Stimulated activated memory B cell treated with anti-CD40 and anti-IgM and Interleukin-4, amounts not matched to agents 10 μg/mL and 1 μg/mL and 100 μg/mL, for 72 hours (primary cell): Measurements from ENCODE around the gene FAM8A1.

Experiments used
- ATAC-seq: fragments of 150-1000 bp; cut with Tn5 transposase; 2 replicates; pipeline ENCODE4 v1.10.0; 2021
- H3K27ac Mint-ChIP-seq: one replicate; pipeline ENCODE4 v1.8.0; 2022; ENCODE audit warnings: mild to moderate bottlenecking, mixed read lengths
- H3K27me3 Mint-ChIP-seq: one replicate; pipeline ENCODE4 v1.8.0; 2022; ENCODE audit warnings: mixed read lengths
- H3K36me3 Mint-ChIP-seq: one replicate; pipeline ENCODE4 v1.8.0; 2022; ENCODE audit warnings: mixed read lengths
- H3K4me1 Mint-ChIP-seq: one replicate; pipeline ENCODE4 v1.8.0; 2022; ENCODE audit warnings: mixed read lengths
- H3K4me3 Mint-ChIP-seq: one replicate; pipeline ENCODE4 v1.8.0; 2022; ENCODE audit warnings: mild to moderate bottlenecking, moderate library complexity, mixed read lengths
- H3K9me3 Mint-ChIP-seq: one replicate; pipeline ENCODE4 v1.8.0; 2022; ENCODE audit warnings: mixed read lengths

Gene FAM8A1

GRCh38 chr6:17589406-17590096 lies 10.6 kb upstream of the FAM8A1 start:
- Mint-ChIP-seq H3K27me3 (no peaks in the 10 kb centered on the region), H3K27ac (no peak overlapping the region), H3K4me3 (no peak overlapping the region), H3K36me3 (no peaks in the 10 kb centered on the region), H3K9me3 (no peaks in the 10 kb centered on the region), H3K4me1 (no peaks in the 10 kb centered on the region)
- ATAC-seq: peak; percentile 66

- Mint-ChIP-seq H3K4me1 (no peaks in the 10 kb centered on the region), H3K27ac (no peak overlapping the region), H3K27me3 (no peaks in the 10 kb centered on the region), H3K4me3 (no peak overlapping the region), H3K36me3 (no peaks in the 10 kb centered on the region), H3K9me3 (no peaks in the 10 kb centered on the region)
- no peak for ATAC-seq
These were observed 8.8 kb upstream of the FAM8A1 start for GRCh38 chr6:17591287-17591686.

- Mint-ChIP-seq H3K4me3 (no peak overlapping the region), H3K4me1 (no peaks in the 10 kb centered on the region), H3K9me3 (no peaks in the 10 kb centered on the region), H3K27ac (no peak overlapping the region), H3K27me3 (no peaks in the 10 kb centered on the region), H3K36me3 (no peaks in the 10 kb centered on the region)
- ATAC-seq: no peak
These were observed 6.9 kb upstream of the FAM8A1 start for GRCh38 chr6:17593246-17593645.

- ATAC-seq: no peak
- Mint-ChIP-seq H3K4me3 (no peak overlapping the region), H3K27ac (no peak overlapping the region), H3K9me3 (no peaks in the 10 kb centered on the region), H3K36me3 (no peaks in the 10 kb centered on the region), H3K27me3 (no peaks in the 10 kb centered on the region), H3K4me1 (peaks cover 5% of the 10 kb centered on the region)
These were observed 4.0 kb upstream of the FAM8A1 start for GRCh38 chr6:17596085-17596484.

- H3K36me3 Mint-ChIP-seq: peaks cover 17% of the 10 kb centered on the region
- H3K9me3 Mint-ChIP-seq: no peaks in the 10 kb centered on the region
- H3K4me1 Mint-ChIP-seq: peaks cover 9% of the 10 kb centered on the region
- no peaks in the 10 kb centered on the region for H3K27me3 Mint-ChIP-seq
- H3K27ac Mint-ChIP-seq: peak overlapping the region; percentile 68
- H3K4me3 Mint-ChIP-seq: peak overlapping the region; percentile 84
- ATAC-seq: peak; percentile 72
These were observed 654 bp downstream of the FAM8A1 start for GRCh38 chr6:17600527-17601385.

- no peak for ATAC-seq
- H3K36me3 Mint-ChIP-seq: peaks cover 20% of the 10 kb centered on the region
- H3K27me3 Mint-ChIP-seq: no peaks in the 10 kb centered on the region
- H3K4me1 Mint-ChIP-seq: peaks cover 9% of the 10 kb centered on the region
- H3K4me3 Mint-ChIP-seq: peak overlapping the region; percentile 84
- H3K9me3 Mint-ChIP-seq: no peaks in the 10 kb centered on the region
- peak overlapping the region; percentile 68 for H3K27ac Mint-ChIP-seq
These were observed 1.2 kb downstream of the FAM8A1 start for GRCh38 chr6:17601386-17601703.

GRCh38 chr6:17602888-17603287 lies 2.8 kb downstream of the FAM8A1 start:
- Mint-ChIP-seq H3K27me3 (no peaks in the 10 kb centered on the region), H3K27ac (no peak overlapping the region), H3K36me3 (peaks cover 22% of the 10 kb centered on the region), H3K4me3 (no peak overlapping the region), H3K4me1 (peaks cover 9% of the 10 kb centered on the region), H3K9me3 (no peaks in the 10 kb centered on the region)
- ATAC-seq: no peak

GRCh38 chr6:17606606-17607005 lies 6.5 kb downstream of the FAM8A1 start:
- ATAC-seq: no peak
- Mint-ChIP-seq H3K27me3 (no peaks in the 10 kb centered on the region), H3K4me3 (no peak overlapping the region), H3K36me3 (peaks cover 22% of the 10 kb centered on the region), H3K9me3 (no peaks in the 10 kb centered on the region), H3K27ac (no peak overlapping the region), H3K4me1 (no peaks in the 10 kb centered on the region)

- ATAC-seq: no peak
- Mint-ChIP-seq H3K27ac (no peak overlapping the region), H3K9me3 (no peaks in the 10 kb centered on the region), H3K4me3 (no peak overlapping the region), H3K4me1 (no peaks in the 10 kb centered on the region), H3K27me3 (no peaks in the 10 kb centered on the region), H3K36me3 (peaks cover 12% of the 10 kb centered on the region)
These were observed 10.7 kb downstream of the FAM8A1 start for GRCh38 chr6:17610835-17611234.

- Mint-ChIP-seq H3K9me3 (no peaks in the 10 kb centered on the region), H3K4me1 (no peaks in the 10 kb centered on the region), H3K4me3 (no peak overlapping the region), H3K36me3 (peaks cover 16% of the 10 kb centered on the region), H3K27ac (no peak overlapping the region), H3K27me3 (no peaks in the 10 kb centered on the region)
- ATAC-seq: no peak
These were observed 11.9 kb downstream of the FAM8A1 start for GRCh38 chr6:17612048-17612447.

- ATAC-seq: no peak
- Mint-ChIP-seq H3K36me3 (peaks cover 42% of the 10 kb centered on the region), H3K27ac (no peak overlapping the region), H3K4me1 (peaks cover 3% of the 10 kb centered on the region), H3K4me3 (no peak overlapping the region), H3K9me3 (no peaks in the 10 kb centered on the region), H3K27me3 (no peaks in the 10 kb centered on the region)
These were observed 15.7 kb downstream of the FAM8A1 start for GRCh38 chr6:17615794-17616193.

- Mint-ChIP-seq H3K4me1 (peaks cover 20% of the 10 kb centered on the region), H3K27ac (peak overlapping the region; percentile 35), H3K27me3 (no peaks in the 10 kb centered on the region), H3K36me3 (peaks cover 65% of the 10 kb centered on the region), H3K4me3 (no peak overlapping the region), H3K9me3 (no peaks in the 10 kb centered on the region)
- no peak for ATAC-seq
These were observed 20.9 kb downstream of the FAM8A1 start for GRCh38 chr6:17621003-17621402.

GRCh38 chr6:17622144-17622543 lies 22.0 kb downstream of the FAM8A1 start:
- Mint-ChIP-seq H3K27me3 (no peaks in the 10 kb centered on the region), H3K4me1 (peaks cover 20% of the 10 kb centered on the region), H3K36me3 (peaks cover 55% of the 10 kb centered on the region), H3K9me3 (no peaks in the 10 kb centered on the region), H3K4me3 (no peak overlapping the region), H3K27ac (no peak overlapping the region)
- no peak for ATAC-seq

GRCh38 chr6:17624396-17624795 lies 24.3 kb downstream of the FAM8A1 start:
- Mint-ChIP-seq H3K27me3 (no peaks in the 10 kb centered on the region), H3K4me3 (no peak overlapping the region), H3K36me3 (peaks cover 56% of the 10 kb centered on the region), H3K27ac (no peak overlapping the region), H3K4me1 (peaks cover 28% of the 10 kb centered on the region), H3K9me3 (no peaks in the 10 kb centered on the region)
- ATAC-seq: no peak

GRCh38 chr6:17628873-17629272 lies 28.8 kb downstream of the FAM8A1 start:
- Mint-ChIP-seq H3K4me1 (peaks cover 38% of the 10 kb centered on the region), H3K9me3 (no peaks in the 10 kb centered on the region), H3K27ac (peak overlapping the region; percentile 73), H3K4me3 (no peak overlapping the region), H3K36me3 (peaks cover 66% of the 10 kb centered on the region), H3K27me3 (no peaks in the 10 kb centered on the region)
- ATAC-seq: no peak
